GM12891 (cell line): Measurements from ENCODE around the gene UQCRHL.

Experiments used
- POLR2A ChIP-seq: IDR thresholded peaks from 2 replicates; pipeline ENCODE4 v1.6.1; 2011; ENCODE audit warnings: low read depth, low read length, control low read depth
- POLR2AphosphoS5 ChIP-seq: IDR thresholded peaks from 2 replicates; pipeline ENCODE4 v1.6.1; 2011; ENCODE audit warnings: low read depth, low read length, control low read depth
- SPI1 ChIP-seq: IDR thresholded peaks from 2 replicates; pipeline ENCODE4 v1.6.1; 2011; ENCODE audit warnings: low read depth, low read length, control low read depth

GRCh38 chr1:15851210-15852035, 44.0 kb upstream of the UQCRHL start:
- TF ChIP-seq POLR2AphosphoS5: no peak
- no peak for TF ChIP-seq SPI1
- no peak for TF ChIP-seq POLR2A
